ENCODE results near the gene SCN5A.

DNA sequence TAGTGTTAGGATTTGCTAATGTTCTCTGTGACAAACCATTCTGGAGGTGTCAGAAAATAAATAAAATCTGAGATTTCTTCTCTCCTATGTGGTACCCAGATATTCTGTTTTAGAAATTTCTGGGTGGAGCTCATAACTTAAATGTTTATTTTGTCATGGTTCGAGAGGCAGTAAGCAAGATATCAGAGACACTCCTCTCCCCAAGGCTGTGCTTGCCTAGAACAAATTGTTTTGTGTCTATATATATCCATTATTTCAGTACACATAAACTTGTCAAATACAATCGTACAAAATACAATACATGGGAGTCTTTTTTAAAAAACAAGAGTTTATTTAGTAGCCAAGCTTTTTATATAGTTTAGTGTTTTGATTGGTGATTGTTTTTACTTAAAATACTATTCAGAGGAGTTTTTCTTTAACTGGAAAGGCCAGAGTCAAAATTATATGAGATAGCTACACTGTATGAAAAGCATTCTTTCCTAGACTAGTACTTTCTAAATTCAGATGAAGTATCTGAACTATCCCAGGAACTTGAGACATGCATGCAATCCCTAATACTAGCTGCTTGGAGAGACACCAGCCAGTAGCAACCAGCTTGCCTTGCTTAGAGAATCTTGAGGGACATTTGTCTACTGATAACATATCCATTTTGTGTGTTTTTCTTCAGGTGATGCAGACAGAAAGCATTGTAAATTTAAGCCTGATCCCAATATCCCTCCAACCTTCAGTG, 148.6 kb downstream of the SCN5A start:
- TF ChIP-seq, protein P1, sequence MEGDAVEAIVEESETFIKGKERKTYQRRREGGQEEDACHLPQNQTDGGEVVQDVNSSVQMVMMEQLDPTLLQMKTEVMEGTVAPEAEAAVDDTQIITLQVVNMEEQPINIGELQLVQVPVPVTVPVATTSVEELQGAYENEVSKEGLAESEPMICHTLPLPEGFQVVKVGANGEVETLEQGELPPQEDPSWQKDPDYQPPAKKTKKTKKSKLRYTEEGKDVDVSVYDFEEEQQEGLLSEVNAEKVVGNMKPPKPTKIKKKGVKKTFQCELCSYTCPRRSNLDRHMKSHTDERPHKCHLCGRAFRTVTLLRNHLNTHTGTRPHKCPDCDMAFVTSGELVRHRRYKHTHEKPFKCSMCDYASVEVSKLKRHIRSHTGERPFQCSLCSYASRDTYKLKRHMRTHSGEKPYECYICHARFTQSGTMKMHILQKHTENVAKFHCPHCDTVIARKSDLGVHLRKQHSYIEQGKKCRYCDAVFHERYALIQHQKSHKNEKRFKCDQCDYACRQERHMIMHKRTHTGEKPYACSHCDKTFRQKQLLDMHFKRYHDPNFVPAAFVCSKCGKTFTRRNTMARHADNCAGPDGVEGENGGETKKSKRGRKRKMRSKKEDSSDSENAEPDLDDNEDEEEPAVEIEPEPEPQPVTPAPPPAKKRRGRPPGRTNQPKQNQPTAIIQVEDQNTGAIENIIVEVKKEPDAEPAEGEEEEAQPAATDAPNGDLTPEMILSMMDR (conservative IDR thresholded peaks at IDR 0.05) = no peak
- no peak for TF ChIP-seq EZH2 (IDR thresholded peaks at IDR 0.05; ENCODE audit: low read depth)

Data from PC-9 (cell line).